SK-N-MC (cell line): ENCODE measurements around the gene TWSG1.

Experiments used
- EZH2 ChIP-seq: fragments of 200-600 bp; sonication (generic); IDR thresholded peaks from one replicate; pipeline ENCODE4 v1.6.1; 2017; ENCODE audit warnings: antibody characterized with exemption
- POLR2AphosphoS5 ChIP-seq: IDR thresholded peaks from 2 replicates; pipeline ENCODE4 v1.6.1; 2012; ENCODE audit warnings: mild to moderate bottlenecking, low read depth, low read length, borderline replicate concordance

GRCh38 chr18:9292047-9292446 lies 42.5 kb upstream of the TWSG1 start:
- TF ChIP-seq EZH2 (no peak), POLR2AphosphoS5 (no peak)
